ENCODE measurements around the gene UTP4.
"Not testable (repeated sequence)": the region's sequence is repeated elsewhere in the genome, so short reads cannot be mapped to it uniquely, and the experiment has no call there.

The UTP4 gene

GRCh38 chr16:69131839-69132423 is 518 bp upstream of the UTP4 start:
- peak; percentile 44 for DNase-seq

DNA sequence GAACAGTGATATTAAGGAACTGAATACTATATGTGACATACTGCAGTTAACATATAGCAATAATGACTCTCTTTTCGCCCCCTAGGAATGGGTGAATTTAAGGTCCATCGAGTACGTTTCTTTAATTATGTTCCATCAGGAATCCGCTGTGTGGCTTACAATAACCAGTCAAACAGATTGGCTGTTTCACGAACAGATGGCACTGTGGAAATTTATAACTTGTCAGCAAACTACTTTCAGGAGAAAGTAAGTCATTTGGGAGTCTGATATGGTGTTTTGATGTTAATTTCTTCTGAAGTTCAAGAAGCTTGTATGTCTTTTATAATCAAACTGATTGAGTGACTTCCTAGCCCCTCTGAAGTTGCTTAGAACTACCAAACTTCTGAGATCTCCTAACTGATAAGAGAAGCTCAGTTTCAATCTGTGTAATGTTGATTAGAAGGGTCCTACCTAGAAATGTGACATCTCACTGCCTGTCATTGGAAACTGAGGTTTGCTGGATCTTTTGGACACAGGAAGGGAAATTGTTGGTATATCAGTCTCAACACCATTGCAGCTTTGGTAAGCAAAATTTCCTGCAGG is 1.0 kb downstream of the UTP4 start:
- no peak for DNase-seq

DNA sequence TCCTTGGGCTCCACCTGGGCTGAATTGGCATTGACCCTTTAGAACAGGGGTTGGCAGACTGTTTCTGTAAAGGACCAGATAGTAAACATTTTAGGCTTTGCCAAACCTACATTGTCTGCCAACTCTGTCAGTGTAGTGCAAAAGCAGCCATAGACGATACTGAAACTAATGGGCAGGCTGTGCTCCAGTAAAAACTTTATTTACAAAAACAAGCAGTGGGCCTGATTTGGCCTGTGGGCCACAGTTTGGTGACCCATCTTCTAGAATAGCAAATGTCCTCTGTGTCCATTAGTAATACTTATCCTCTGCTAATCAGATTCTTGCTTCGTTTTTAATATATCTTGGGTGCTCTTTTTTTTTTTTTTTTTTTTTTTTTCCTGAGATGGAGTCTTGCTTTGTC is 6.2 kb downstream of the UTP4 start:
- no peak for DNase-seq

DNA sequence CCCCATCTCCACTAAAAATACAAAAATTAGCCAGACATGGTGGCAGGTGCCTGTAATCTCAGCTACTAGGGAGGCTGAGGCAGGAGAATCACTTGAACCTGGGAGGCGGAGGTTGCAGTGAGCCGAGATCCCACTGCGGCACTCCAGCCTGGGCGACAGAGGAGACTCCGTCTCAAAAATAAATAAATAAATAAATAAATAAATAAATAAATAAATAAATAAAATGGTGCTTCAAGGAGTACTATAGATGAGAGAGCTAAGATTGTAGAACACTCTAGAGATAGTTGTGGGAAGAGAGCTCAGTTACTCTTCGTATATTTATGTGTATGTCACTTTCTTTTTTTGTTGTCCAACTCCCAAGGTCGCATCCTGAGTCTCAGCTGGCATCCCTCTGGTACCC is 7.0 kb downstream of the UTP4 start:
- DNase-seq = not testable (repeated sequence)

- DNase-seq = no peak
Measured at GRCh38 chr16:69141014-69141413, 8.6 kb downstream of the UTP4 start.

GRCh38 chr16:69141936-69142335 is 9.5 kb downstream of the UTP4 start:
- no peak for DNase-seq

DNA sequence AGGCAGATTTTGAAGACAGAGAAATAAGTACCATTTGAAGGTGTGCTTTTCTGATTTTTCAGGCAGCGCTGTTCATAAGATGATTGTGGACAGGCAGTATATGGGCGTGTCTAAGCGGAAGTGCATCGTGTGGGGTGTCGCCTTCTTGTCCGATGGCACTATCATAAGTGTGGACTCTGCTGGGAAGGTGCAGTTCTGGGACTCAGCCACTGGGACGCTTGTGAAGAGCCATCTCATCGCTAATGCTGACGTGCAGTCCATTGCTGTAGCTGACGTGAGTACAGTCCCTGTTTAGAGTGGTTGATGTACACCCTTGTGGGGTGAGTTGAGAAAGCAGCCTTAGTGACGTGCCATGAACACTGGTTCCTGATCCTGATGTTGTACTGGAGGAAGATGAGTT is 10.7 kb downstream of the UTP4 start:
- no peak for DNase-seq

- no peak for DNase-seq
Measured at GRCh38 chr16:69145658-69146057, 13.2 kb downstream of the UTP4 start.

DNA sequence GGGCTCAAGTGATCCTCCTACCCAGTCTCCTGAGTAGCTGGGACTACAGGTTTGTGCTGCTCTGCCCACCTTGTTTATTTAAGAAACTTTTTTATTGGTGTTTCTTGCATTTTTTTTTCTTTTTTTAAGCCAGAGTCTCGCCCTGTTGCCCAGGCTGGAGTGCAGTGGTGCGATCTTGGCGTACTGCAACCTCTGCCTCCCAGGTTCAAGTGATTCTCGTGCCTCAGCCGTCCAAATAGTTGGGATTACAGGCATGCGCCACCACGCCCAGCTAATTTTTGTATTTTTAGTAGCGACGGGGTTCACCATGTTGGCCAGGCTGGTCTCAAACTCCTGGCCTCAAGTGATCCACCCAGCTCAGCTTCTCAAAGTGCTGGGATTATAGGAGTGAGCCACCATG is 17.2 kb downstream of the UTP4 start:
- DNase-seq = not testable (repeated sequence)

DNA sequence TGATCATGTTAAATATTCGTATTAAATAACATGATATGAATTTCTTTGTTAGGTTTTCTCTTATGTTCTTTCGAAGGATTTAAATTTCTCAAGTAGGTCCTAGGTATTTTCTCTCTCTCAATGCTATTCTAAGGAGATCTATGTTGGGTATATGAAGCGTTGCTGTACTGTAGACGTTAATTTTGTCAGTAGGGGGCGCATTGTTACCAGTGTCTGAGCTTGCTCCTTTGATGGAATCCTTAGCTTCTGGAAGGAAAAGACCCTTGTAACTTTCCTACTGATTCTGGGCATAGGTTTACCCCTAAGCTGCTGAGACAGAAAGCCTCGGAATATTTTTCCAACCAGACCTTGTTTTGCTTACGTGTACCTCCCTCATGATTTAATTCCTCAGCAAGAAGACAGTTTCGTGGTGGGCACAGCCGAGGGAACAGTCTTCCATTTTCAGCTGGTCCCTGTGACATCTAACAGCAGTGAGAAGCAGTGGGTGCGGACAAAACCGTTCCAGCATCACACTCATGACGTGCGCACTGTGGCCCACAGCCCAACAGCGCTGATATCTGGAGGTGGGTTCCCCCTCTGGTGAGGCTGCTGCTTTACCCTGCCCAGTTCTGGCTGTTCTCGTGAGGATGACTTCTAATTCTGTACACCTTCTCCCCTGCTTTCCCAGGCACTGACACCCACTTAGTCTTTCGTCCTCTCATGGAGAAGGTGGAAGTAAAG is 17.9 kb downstream of the UTP4 start:
- peak; percentile 25 for DNase-seq

DNA sequence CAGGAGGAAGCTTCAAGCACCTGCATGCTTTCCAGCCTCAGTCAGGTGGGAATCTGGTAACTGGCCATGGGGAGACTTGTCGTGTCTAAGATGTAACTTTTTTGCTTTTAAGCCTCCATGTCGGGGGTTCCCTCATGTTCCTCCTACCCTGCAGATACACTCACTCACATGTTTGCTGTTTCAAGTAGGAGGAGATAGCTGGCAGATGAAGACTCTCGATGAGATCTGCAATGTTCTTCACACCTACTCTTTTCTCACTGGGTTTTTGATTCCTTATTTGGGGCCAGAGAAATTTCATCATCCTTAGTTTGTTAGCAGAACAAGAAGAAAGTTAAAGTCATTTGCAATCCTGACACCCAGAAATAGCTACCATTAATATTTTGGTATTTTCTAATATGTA is 24.7 kb downstream of the UTP4 start:
- no peak for DNase-seq

DNA sequence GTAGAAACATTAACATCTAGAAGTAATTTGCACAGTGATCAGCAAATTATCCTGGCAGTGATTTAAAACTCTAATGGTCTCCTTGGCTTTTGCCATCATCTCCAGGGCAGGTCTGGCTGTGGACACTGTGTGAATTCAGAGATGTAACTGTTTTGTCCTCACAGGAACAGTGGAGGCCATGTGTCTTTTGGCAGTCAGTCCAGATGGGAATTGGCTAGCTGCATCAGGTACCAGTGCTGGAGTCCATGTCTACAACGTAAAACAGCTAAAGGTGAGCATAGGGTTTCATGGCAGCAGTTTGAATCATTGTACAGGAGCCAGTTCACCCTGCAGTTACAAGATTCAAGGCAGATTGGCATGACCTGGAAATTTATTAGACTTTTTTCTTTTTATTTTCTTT is 27.7 kb downstream of the UTP4 start:
- no peak for DNase-seq

DNA sequence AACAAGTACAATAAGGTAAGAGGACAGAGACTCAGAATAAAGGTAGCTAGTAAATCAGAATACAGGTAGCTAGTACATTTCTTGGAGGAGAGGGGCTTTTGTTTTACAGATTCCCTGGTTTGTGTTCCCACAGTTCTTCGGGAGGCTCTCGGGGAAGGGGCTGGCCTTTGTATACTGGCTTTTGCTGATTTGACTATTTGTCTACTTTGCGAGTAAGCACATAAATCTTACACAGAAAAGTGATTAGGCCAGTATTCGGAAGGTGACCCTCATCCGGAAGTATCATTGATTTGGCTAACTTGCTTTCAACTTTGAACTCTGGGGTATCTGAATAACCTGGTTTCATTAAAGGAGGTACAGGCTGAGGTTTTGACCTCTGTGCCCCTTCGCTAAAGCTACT is 33.1 kb downstream of the UTP4 start:
- DNase-seq = no peak

DNA sequence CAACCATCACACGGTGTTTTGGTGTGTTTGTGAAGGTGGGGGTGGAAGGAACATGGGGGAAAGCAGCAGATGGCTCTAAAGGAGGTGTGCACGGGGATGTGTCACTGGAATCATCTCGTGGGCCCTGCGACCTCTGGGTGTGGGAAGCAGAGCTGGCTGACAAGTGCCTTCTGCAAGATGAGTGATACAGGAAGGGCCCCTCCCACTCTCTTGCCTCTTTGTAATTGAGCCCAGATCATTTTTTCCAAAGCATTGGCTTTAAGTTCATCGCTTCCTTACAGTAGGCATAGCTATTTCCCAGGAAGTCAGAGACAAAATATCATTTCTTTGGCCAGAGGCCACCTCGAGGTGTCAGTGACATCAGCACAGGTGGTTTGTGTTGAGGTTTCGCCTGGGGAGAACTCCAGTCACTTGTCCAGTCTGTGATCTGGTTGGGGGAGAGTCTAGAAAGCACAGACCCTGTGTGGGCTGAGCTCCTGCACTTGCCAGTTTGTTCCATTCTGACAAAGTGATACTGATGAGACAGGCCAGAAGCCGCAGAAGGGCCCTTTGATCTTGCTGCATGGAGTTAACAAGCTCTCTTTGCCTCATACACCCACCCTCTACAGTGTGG is 33.9 kb downstream of the UTP4 start:
- DNase-seq = no peak

GRCh38 chr16:69166946-69167930 is 34.8 kb downstream of the UTP4 start:
- DNase-seq = no peak

DNA sequence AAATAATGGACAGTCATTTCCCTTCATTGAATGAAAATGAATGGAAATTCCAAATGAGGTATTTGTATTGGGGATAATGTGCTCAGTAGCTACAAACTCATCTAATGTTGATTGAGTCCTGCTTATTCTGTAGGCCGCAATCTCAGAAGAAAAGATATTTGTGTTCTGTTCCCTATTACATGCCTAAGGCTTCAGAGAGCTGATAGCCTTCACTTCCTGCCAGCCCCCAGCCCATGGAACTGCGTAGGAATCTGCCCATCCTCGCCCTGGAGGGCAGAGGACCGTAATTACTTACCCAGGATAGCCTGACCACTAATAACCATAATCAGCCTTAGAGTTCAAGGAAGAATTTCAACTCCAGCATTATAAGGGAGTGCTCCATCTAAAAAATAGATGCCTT is 36.6 kb downstream of the UTP4 start:
- no peak for DNase-seq

DNA sequence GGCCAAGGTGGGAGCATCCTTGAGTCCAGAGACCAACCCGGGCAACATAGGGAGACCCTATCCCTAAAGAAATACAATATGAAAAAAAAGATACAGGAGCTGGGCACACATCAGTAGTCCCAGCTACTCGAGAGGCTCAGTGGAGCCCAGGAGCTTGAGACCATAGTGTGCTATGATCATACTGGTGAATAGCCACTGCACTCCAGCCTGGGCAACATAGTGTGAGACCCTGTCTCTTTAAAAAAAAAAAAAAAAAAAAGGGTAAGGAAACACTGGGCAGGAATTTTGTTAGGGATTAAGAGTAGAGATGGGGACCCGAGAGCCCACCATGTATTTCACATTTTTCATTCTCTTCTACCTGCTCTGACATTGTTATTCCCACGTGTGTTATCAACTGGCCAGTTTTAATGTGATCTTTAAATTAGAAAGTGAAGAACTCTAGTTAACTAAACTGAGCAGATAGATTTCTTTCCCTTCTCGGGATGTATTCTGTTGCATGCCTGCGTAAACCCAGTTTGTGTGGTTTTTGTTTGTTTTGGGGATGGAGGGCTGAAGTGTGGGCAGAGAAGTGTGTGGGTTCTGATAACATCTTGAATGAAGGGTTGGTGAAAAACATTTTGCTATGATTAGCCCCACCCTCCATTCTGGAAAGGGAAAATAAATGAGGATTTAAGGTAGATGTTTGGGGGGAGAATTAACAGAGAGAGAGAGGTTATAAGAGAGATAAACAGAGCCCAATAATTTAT is 37.3 kb downstream of the UTP4 start:
- no peak for DNase-seq

GRCh38 chr16:69171325-69172084 is 39.1 kb downstream of the UTP4 start:
- DNase-seq = no peak

DNA sequence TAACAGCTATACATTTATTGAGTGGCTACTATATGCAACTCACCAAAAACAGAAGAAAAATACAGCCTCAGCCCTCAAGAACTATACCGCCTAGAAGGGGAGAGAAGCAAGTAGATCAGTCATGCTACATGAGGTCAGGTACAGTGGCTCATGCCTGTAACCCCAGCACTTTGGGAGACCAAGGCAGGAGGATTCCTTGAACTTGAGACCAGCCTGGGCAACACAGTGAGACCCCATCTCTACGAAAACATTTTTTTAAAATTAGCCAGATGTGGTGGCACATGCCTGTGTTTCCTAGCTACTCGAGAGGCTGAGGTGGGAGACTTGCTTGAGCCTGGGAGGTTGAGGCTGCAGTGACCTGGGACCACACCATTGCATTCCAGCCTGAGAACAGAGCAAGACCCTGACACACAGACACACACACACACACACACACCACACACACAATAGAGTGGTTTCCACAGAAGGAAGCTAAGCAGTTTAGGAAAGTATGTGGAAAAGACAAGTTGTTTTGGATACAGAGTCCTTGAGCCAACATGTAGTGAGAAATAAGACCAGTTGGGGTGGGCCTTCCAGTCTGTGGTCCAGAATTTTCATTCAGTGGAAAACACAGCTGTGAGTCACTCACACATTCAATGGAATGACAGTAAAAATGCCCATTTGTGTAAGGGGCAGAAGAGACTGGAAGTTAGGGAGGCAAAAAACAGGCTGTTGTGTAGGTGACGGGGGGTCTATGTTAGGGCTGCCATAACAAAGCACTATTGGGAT is 43.8 kb downstream of the UTP4 start:
- DNase-seq = no peak

DNA sequence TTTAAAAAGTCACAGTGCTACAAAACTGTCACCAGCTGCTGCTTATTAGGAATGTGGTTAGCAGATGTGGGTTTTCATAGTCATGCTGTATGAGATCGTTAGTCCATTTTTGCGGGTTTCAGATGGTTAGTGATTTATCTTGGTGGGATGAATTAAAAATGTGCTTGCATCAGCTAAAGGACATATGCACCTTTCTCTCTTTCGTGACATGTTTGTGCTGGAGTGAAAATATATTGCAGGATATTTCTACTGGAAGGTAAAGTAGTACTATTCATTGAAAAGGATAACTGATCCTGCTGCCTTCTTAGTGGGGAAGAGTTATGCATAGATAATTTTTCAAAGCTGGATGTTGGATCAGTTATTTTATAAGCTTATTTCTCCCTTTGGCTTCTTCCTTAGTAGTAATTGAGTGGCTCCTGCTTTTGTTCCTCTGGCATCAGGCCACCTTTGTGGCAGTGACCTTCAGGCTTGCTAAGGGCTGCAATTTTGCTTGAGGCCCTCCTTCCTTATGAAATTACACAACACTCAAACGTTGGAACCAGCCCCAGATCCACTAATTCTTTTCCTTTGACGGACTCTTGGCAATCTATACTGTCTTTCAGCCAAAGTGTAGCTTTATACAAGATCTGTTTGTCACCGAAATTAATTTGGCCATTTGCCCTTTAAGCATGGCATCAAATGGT is 47.0 kb downstream of the UTP4 start:
- peak; percentile 57 for DNase-seq

Measured in NCI-H1105 (cell line).